Natural killer cell (primary cell): Measurements from ENCODE around the gene SLAIN2. TPM values are rescaled to one million over a fixed set of nuclear protein-coding genes. Genes with fewer than 3 reads are reported as not detected.
"Not testable (repeated sequence)": the region's sequence is repeated elsewhere in the genome, so short reads cannot be mapped to it uniquely, and the experiment has no call there.

ENCODE experiments used
- ATAC-seq, 3 donors: fragments of 150-1000 bp in 2 of 3; fragments of 200-7000 bp in 1 of 3; cut with Tn5 transposase; 1 replicate in 1 of 3; 2 replicates in 2 of 3; pipeline ENCODE4 v1.10.0; 2021; ENCODE audit warnings: mild to moderate bottlenecking in 2 of 3, moderate library complexity in 2 of 3
- DNase-seq, 2 donors: peaks; one replicate each; pipeline versions ENCODE4 v3.0.0 to v3.0.0-alpha.2; 2013 to 2021; ENCODE audit warnings: mixed read lengths in 1 of 2
- H3K27ac ChIP-seq: one replicate; pipeline ENCODE4 v1.5.1; 2013; ENCODE audit warnings: mild to moderate bottlenecking, low read length
- H3K27me3 ChIP-seq: one replicate; pipeline ENCODE4 v1.6.1; 2013; ENCODE audit warnings: low read length; ENCODE audit not compliant: control insufficient read depth, insufficient read depth
- H3K36me3 ChIP-seq: one replicate; pipeline ENCODE4 v1.6.1; 2013; ENCODE audit warnings: low read length; ENCODE audit not compliant: control insufficient read depth, insufficient read depth
- H3K4me1 ChIP-seq: one replicate; pipeline ENCODE4 v1.6.1; 2013; ENCODE audit warnings: low read length; ENCODE audit not compliant: control insufficient read depth, insufficient read depth
- H3K4me3 ChIP-seq: one replicate; pipeline ENCODE4 v1.5.1; 2013; ENCODE audit warnings: low read length
- H3K9me3 ChIP-seq: one replicate; pipeline ENCODE4 v1.6.1; 2013; ENCODE audit warnings: low read length; ENCODE audit not compliant: control insufficient read depth, insufficient read depth
- H3K27ac Mint-ChIP-seq, 2 donors: one replicate each; pipeline ENCODE4 v1.8.0; 2022; ENCODE audit warnings: mild to moderate bottlenecking in 2 of 2, mixed read lengths in 2 of 2, moderate library complexity in 1 of 2
- H3K27me3 Mint-ChIP-seq, 2 donors: one replicate each; pipeline ENCODE4 v1.8.0; 2022; ENCODE audit warnings: low read depth in 2 of 2, mixed read lengths in 2 of 2
- H3K36me3 Mint-ChIP-seq: one replicate; pipeline ENCODE4 v1.8.0; 2022; ENCODE audit warnings: mixed read lengths
- H3K4me1 Mint-ChIP-seq, 2 donors: one replicate each; pipeline ENCODE4 v1.8.0; 2022; ENCODE audit warnings: mixed read lengths in 2 of 2
- H3K4me3 Mint-ChIP-seq: one replicate; pipeline ENCODE4 v1.8.0; 2022; ENCODE audit warnings: mild to moderate bottlenecking, moderate library complexity, mixed read lengths
- H3K9me3 Mint-ChIP-seq, 2 donors: one replicate each; pipeline ENCODE4 v1.8.0; 2022; ENCODE audit warnings: mixed read lengths in 2 of 2
- CTCF ChIP-seq: fragments of 200-600 bp; IDR thresholded peaks from one replicate; pipeline ENCODE4 v1.8.0; 2022; ENCODE audit warnings: antibody characterized with exemption
- WGBS: methylation state at CpG from one replicate; pipeline ENCODE4 v1.1.7; 2013; ENCODE audit warnings: missing lambda C conversion rate; ENCODE audit not compliant: insufficient coverage; 5-methylcytosine and 5-hydroxymethylcytosine counted together
- intact Hi-C: fragments of 100-400 bp; cut with micrococcal nuclease; formaldehyde crosslinking; loops from one replicate; pipeline ENCODE4 v1.14.2; 2022
- total RNA-seq, 4 donors: library from RNA; stranded (reverse); fragments of 120-200 nt in 1 of 4; gene quantifications; one replicate each; pipeline versions ENCODE4 v1.2.3 to v1.2.4, GENCODE V29; 2013 to 2022

Gene SLAIN2
- total RNA-seq, 3 donors from 2014 or later (not counting 1 experiment from before 2014, with no cell fraction given): 76.9 to 103 (median 98.5) TPM

- no peaks in the 10 kb centered on the region for H3K4me1 ChIP-seq
- no peak for TF ChIP-seq CTCF
- no peak overlapping the region for H3K27ac ChIP-seq
- no peaks in the 10 kb centered on the region for H3K27me3 ChIP-seq
- Mint-ChIP-seq H3K36me3 (no peaks in the 10 kb centered on the region), H3K4me1 (no peaks in the 10 kb centered on the region), H3K4me3 (no peak overlapping the region), H3K27me3 (peaks cover 0 to 4% of the 10 kb centered on the region in 2 donors), H3K9me3 (no peaks in the 10 kb centered on the region), H3K27ac (no peak overlapping the region)
- DNase-seq: no peak
- H3K4me3 ChIP-seq: no peak overlapping the region
- WGBS: 85% methylated on average over 4 of the region's 5 CpGs
- no peaks in the 10 kb centered on the region for H3K36me3 ChIP-seq
- no peaks in the 10 kb centered on the region for H3K9me3 ChIP-seq
- no peak for ATAC-seq
- intact Hi-C loops: no loop called here
Measured at GRCh38 chr4:48307528-48307927, 33.8 kb upstream of the SLAIN2 start.

GRCh38 chr4:48308901-48309300 is 32.4 kb upstream of the SLAIN2 start:
- Mint-ChIP-seq H3K9me3 (no peaks in the 10 kb centered on the region), H3K27me3 (no peaks in the 10 kb centered on the region), H3K27ac (no peak overlapping the region), H3K4me1 (no peaks in the 10 kb centered on the region), H3K36me3 (no peaks in the 10 kb centered on the region), H3K4me3 (no peak overlapping the region)
- DNase-seq (no peak), ATAC-seq (no peak)
- no peak overlapping the region for H3K27ac ChIP-seq
- no peak overlapping the region for H3K4me3 ChIP-seq
- WGBS: 100% methylated on average over 2 of the region's 2 CpGs
- no peaks in the 10 kb centered on the region for H3K36me3 ChIP-seq
- H3K4me1 ChIP-seq: no peaks in the 10 kb centered on the region
- H3K27me3 ChIP-seq: no peaks in the 10 kb centered on the region
- no peaks in the 10 kb centered on the region for H3K9me3 ChIP-seq
- intact Hi-C loops: no loop called here
- TF ChIP-seq CTCF: no peak

- no peaks in the 10 kb centered on the region for H3K9me3 Mint-ChIP-seq
- no peak overlapping the region for H3K4me3 Mint-ChIP-seq
- H3K27me3 Mint-ChIP-seq: no peaks in the 10 kb centered on the region
- no peaks in the 10 kb centered on the region for H3K4me1 Mint-ChIP-seq
- H3K27ac Mint-ChIP-seq: no peak overlapping the region
- Histone ChIP-seq H3K36me3 (no peaks in the 10 kb centered on the region), H3K27ac (no peak overlapping the region), H3K4me3 (no peak overlapping the region), H3K27me3 (no peaks in the 10 kb centered on the region), H3K9me3 (no peaks in the 10 kb centered on the region), H3K4me1 (no peaks in the 10 kb centered on the region)
- no peak for TF ChIP-seq CTCF
- ATAC-seq (no peak), DNase-seq (no peak)
- WGBS: 92% methylated on average over 2 of the region's 3 CpGs
- no peaks in the 10 kb centered on the region for H3K36me3 Mint-ChIP-seq
- intact Hi-C loops: no loop called here
Measured at GRCh38 chr4:48311896-48312295, 29.4 kb upstream of the SLAIN2 start.

GRCh38 chr4:48314746-48315145 is 26.6 kb upstream of the SLAIN2 start:
- not testable (repeated sequence) for H3K9me3 Mint-ChIP-seq, H3K4me3 Mint-ChIP-seq, ATAC-seq, H3K9me3 ChIP-seq, DNase-seq, H3K27ac ChIP-seq, H3K36me3 Mint-ChIP-seq, H3K4me3 ChIP-seq, H3K36me3 ChIP-seq, H3K27me3 ChIP-seq, H3K4me1 Mint-ChIP-seq, H3K27ac Mint-ChIP-seq, H3K4me1 ChIP-seq, H3K27me3 Mint-ChIP-seq
- intact Hi-C loops: loop anchor here (5.0 kb wide), 1 partner anchor 168 kb away; the partner anchor contains the start of gene SLC10A4
